HFF-Myc (cell line): ENCODE measurements around the gene CRIP3.
"Not testable (repeated sequence)": the region's sequence is repeated elsewhere in the genome, so short reads cannot be mapped to it uniquely, and the experiment has no call there.

Source experiments
- DNase-seq: peaks from one replicate; pipeline ENCODE4 v3.0.0-alpha.2; 2011; ENCODE audit warnings: low read depth; ENCODE audit errors: extremely low read depth
- H3K4me3 ChIP-seq: replicated peaks from 2 replicates; pipeline ENCODE4 v1.5.1; 2011; ENCODE audit warnings: low read depth, mild to moderate bottlenecking, control low read depth, low read length
- CTCF ChIP-seq: IDR thresholded peaks from 2 replicates; pipeline ENCODE4 v1.5.1; 2012; ENCODE audit warnings: mild to moderate bottlenecking, low read depth, low read length, control low read depth; ENCODE audit errors: missing control alignments

Gene CRIP3, protein sequence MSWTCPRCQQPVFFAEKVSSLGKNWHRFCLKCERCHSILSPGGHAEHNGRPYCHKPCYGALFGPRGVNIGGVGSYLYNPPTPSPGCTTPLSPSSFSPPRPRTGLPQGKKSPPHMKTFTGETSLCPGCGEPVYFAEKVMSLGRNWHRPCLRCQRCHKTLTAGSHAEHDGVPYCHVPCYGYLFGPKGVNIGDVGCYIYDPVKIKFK

GRCh38 chr6:43308101-43308989 lies at the start of gene CRIP3:
Gene CRIP3 (minus strand): TSS chr6:43308826. CDS start chr6:43308792, 34 bp downstream.
- peak within 1 kb of the TSS; percentile 23 for H3K4me3 ChIP-seq
- TF ChIP-seq CTCF = peak; percentile 6
- no peak for DNase-seq

DNA sequence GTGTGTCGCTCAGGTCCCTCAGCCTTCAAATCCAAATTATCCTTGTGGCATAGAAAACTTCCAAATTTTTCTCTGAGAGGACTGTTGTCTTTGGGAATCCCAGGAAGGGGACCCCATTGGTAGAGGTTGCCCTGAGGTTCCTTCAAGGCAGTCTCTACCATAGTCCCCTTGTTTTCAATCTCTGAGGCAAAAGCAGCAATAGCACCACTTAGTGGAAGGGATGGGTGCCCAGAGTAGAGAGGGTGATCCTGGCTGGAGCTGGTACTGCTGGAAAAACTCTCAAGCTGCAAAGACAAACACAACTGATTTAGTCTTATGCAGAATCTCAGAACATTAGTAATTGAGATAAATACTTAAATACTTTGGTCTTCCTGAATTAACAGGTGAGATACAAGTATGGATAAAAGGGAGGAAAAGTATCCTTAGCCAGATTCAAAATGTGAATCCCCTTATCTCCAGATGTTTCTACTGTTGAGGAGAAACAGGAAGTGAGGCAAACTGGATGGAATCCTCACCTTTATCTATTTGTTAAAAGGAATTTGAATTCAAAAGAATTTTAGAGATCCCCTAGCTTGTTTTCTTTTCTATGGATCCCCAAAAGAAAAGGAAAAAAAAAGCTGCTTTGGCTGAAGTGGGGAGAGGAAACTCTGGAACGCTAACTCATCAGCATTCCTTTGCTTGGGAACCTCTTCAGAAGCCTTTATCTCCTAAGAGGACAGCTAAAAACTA lies 47.4 kb upstream of the CRIP3 start:
- H3K4me3 ChIP-seq = no peak overlapping the region
- TF ChIP-seq CTCF = peak; percentile 23
- no peak for DNase-seq

GRCh38 chr6:43351951-43352350 lies 43.3 kb upstream of the CRIP3 start:
- not testable (repeated sequence) for H3K4me3 ChIP-seq, DNase-seq

GRCh38 chr6:43347444-43347843 lies 38.8 kb upstream of the CRIP3 start:
- no peak for DNase-seq
- TF ChIP-seq CTCF = no peak
- H3K4me3 ChIP-seq = no peak overlapping the region

- no peak for DNase-seq
- TF ChIP-seq CTCF = no peak
- H3K4me3 ChIP-seq = no peak overlapping the region
These were observed 38.4 kb upstream of the CRIP3 start for GRCh38 chr6:43347021-43347420.

DNA sequence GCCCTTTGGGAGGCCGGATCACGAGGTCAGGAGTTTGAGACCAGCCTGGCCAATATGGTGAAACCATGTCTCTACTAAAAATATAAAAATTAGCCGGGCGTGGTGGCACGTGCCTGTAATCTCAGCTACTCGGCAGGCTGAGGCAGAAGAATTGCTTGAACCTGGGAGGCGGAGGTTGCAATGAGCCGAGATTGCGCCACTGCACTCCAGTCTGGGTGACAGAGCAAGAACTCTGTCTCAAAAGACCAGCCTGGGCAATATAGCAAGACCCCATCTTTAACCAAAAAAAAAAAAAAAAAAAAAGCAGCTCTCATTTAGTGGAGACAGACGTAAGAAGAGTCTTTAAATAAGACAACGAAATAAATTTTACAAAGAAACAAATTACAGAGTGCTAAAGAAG lies 37.6 kb upstream of the CRIP3 start:
- DNase-seq, H3K4me3 ChIP-seq: not testable (repeated sequence)

DNA sequence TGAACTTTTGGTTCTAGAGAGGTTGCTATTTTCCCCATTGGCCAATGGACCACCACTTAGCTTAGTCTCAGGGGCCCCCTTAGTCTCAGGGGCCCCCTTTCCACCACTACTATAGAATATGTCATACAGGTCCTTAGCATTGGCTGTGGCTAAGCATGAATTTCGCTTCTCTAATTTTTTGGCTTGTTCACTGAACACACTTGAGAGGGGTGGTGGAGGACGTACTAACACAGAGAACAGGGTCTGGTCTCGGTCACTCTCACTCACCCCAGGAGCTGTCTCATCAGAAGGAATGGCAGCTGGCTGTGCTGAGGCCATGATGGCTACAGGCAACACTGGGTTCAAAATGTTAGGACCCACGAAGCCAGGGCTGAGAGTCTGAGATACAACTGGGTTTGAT lies 30.5 kb upstream of the CRIP3 start:
- H3K4me3 ChIP-seq = no peak overlapping the region
- TF ChIP-seq CTCF = no peak
- no peak for DNase-seq
